Common myeloid progenitor, CD34-positive (primary cell): ENCODE data around the gene CDC42EP1.
A peak's percentile ranks its signal among the peaks of the same experiment; 100 is the strongest.

Source experiments
- CTCF ChIA-PET: fragments of 350-600 bp; sonication (Branson Sonifier 250); formaldehyde crosslinking; loops from one replicate; lab custom pipeline; 2021; ENCODE audit warnings: antibody characterized with exemption; lab: Charles Lee
- POLR2A ChIA-PET: fragments of 350-600 bp; sonication (Branson Sonifier 250); formaldehyde crosslinking; loops from one replicate; lab custom pipeline; 2021; ENCODE audit warnings: antibody characterized with exemption; lab: Charles Lee
- DNase-seq, 3 donors: peaks; one replicate each; pipeline versions ENCODE4 v3.0.0 to v3.0.0-alpha.2; 2013
- H3K27ac ChIP-seq, 2 experiments: 1 replicate in 1 of 2; 2 replicates in 1 of 2; pipeline ENCODE4 v1.7.0; 2013; ENCODE audit warnings: inconsistent platforms in 2 of 2, low read length in 2 of 2, mild to moderate bottlenecking in 2 of 2, low read depth in 1 of 2, moderate library complexity in 1 of 2; ENCODE audit not compliant: severe bottlenecking in 2 of 2, insufficient read depth in 1 of 2, poor library complexity in 1 of 2
- H3K27me3 ChIP-seq, 5 experiments: replicated peaks in 2 of 5; 1 replicate in 3 of 5; 2 replicates in 2 of 5; pipeline versions ENCODE4 v1.6.1 to v1.7.0; 2013; ENCODE audit warnings: low read length in 4 of 5, mild to moderate bottlenecking in 2 of 5, moderate library complexity in 2 of 5, inconsistent platforms in 1 of 5; ENCODE audit not compliant: insufficient read depth in 5 of 5, control insufficient read depth in 4 of 5
- H3K36me3 ChIP-seq, 4 experiments: 1 replicate in 2 of 4; 2 replicates in 2 of 4; pipeline versions ENCODE4 v1.6.1 to v1.7.0; 2013; ENCODE audit warnings: low read length in 3 of 4, control low read depth in 1 of 4, mild to moderate bottlenecking in 1 of 4; ENCODE audit not compliant: control insufficient read depth in 4 of 4, insufficient read depth in 4 of 4
- H3K4me1 ChIP-seq, 4 experiments: 1 replicate in 3 of 4; 2 replicates in 1 of 4; pipeline versions ENCODE4 v1.6.1 to v1.7.1; 2013; ENCODE audit warnings: low read length in 3 of 4, mild to moderate bottlenecking in 3 of 4, control low read depth in 1 of 4, inconsistent platforms in 1 of 4, moderate library complexity in 1 of 4; ENCODE audit not compliant: control insufficient read depth in 4 of 4, insufficient read depth in 4 of 4; ENCODE audit errors: control extremely low read depth in 1 of 4
- H3K4me3 ChIP-seq, 7 experiments: 1 replicate in 4 of 7; 2 replicates in 3 of 7; pipeline versions ENCODE4 v1.5.1 to v1.7.0; 2013; ENCODE audit warnings: mild to moderate bottlenecking in 7 of 7, low read length in 6 of 7, moderate library complexity in 6 of 7, inconsistent platforms in 2 of 7, low read depth in 2 of 7, control low read depth in 1 of 7; ENCODE audit not compliant: insufficient read depth in 4 of 7, control insufficient read depth in 1 of 7; ENCODE audit errors: extremely low read depth in 1 of 7
- H3K9me3 ChIP-seq, 5 experiments: 1 replicate in 4 of 5; 2 replicates in 1 of 5; pipeline versions ENCODE4 v1.6.1 to v1.7.1; 2013; ENCODE audit warnings: low read length in 4 of 5, mild to moderate bottlenecking in 2 of 5, inconsistent platforms in 1 of 5, low read depth in 1 of 5, moderate library complexity in 1 of 5; ENCODE audit not compliant: control insufficient read depth in 4 of 5, insufficient read depth in 2 of 5; ENCODE audit errors: control extremely low read depth in 1 of 5
- WGBS: methylation state at CpG from one replicate; pipeline ENCODE4 v1.1.5; 2013; ENCODE audit not compliant: insufficient coverage; 5-methylcytosine and 5-hydroxymethylcytosine counted together

The CDC42EP1 gene

DNA sequence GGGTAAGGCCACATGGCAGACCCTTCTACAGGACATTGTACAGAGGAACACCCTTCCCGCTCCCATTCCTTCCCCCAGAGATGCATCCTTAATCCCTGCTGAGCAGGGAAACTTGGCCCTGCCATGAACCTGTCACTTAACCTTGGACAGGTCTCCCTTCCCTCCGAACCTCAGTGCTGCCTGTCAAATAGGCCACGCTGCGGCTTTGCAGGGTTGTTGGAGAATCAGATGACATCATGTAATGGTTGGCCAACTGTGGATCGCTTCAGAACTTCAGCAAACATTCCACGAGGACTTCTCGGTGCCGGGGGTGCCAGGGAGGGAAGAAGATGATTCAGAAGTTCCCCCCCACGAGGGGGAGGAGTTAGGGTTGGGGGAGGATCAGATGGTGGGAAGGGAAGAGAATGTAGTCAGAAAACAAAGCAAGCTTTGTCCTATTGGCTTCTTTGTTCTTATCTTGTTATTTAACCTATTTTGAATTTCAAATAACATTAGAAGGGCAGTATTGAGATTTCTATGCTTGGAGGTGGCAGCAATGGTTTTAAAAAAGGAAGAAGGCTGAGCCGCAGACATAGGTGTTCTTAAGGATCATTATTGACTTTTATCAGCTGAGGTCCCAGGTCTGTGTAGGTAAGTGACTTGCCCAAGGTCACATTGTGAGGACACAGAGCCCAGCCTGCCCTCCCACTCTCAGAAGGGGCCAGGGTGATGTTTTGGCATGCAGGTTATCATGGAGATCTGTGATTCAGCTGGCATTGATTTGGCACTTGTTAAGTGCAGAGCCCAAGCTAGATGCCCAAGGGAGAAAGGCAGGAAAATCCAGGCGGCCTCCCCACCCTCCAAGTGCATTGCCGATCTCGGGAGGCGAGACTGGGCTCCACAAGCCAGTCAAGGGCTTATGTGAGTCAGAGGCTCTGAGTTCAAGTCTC, 3.1 kb downstream of the CDC42EP1 start:
- peaks cover 5 to 47% (median 37%) of the 10 kb centered on the region in 4 experiments for H3K4me1 ChIP-seq
- no peak overlapping the region for H3K27ac ChIP-seq
- peaks cover 0 to 55% (median 24%) of the 10 kb centered on the region in 5 experiments for H3K27me3 ChIP-seq
- H3K36me3 ChIP-seq: no peaks in the 10 kb centered on the region
- no peak for DNase-seq
- H3K9me3 ChIP-seq: no peaks in the 10 kb centered on the region
- ChIA-PET POLR2A (no interaction called here), CTCF (interaction anchor here (0.5 to 22.0 kb wide), 12 partner anchors 11 to 991 kb away, joined by 3 to 515 read pairs (median 3); partner anchors contain the start of gene LGALS2)
- no peak overlapping the region for H3K4me3 ChIP-seq
- 97% methylated on average over 11 of the region's 14 CpGs for WGBS

DNA sequence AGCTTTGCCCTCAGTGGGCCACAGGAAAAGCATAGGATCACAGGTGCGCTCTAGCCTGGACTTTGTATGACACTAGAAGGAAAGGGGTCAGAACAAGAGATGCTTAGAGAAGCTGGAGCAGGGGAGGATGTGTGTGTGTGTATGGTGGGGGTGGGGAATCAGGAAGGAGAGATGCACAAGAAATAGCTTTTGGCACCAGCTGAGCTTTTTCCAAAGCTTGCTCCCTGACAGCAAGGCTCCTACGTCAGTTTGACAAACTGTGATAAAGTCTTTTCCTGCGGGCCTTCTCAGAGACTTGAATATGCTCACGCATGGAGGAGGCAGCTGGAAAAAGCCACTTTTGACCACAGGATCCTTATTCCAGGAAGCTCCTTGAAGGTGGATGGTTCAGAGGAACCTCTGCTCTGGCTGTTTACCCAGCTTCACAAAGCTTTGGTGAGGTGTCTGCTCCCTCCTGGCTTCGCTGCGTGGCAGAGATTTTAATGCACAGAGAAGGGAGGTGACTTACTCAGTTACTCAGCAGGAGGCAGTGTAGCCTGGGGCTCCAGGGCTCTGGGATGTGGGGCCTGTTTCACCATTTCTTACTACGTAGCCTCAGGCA, 3.9 kb downstream of the CDC42EP1 start:
- H3K27ac ChIP-seq: no peak overlapping the region
- ChIA-PET POLR2A (no interaction called here), CTCF (interaction anchor here (0.5 to 22.0 kb wide), 9 partner anchors 11 to 990 kb away, joined by 3 to 515 read pairs (median 3); partner anchors contain the start of gene LGALS2)
- H3K4me3 ChIP-seq: no peak overlapping the region
- 83% methylated on average over 6 of the region's 7 CpGs for WGBS
- no peaks in the 10 kb centered on the region for H3K9me3 ChIP-seq
- no peak for DNase-seq
- no peaks in the 10 kb centered on the region for H3K36me3 ChIP-seq
- peaks cover 5 to 48% (median 37%) of the 10 kb centered on the region in 4 experiments for H3K4me1 ChIP-seq
- H3K27me3 ChIP-seq: peaks cover 0 to 53% (median 24%) of the 10 kb centered on the region in 5 experiments

DNA sequence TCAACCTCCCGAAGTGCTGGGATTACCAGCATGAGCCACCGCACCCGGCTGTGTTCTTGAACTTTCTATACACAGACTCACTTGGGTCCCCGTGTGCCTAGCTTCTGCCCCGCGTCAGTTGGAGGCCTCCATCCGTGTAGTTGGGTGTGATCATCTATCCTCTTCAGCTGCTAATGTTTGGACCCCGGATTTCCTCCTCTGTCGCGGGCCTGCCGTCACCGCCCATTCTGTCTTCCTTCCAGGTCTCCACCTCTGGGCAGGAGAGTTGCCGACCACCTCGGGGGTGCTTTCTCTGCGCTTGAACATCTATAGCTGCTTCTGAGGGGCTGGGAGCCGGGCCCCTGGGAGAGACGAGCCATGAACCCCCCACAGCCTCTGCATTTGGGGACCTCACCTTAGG, 5.5 kb downstream of the CDC42EP1 start:
- CTCF ChIA-PET: interaction anchor here (0.9 to 22.0 kb wide), 10 partner anchors 9 to 140 kb away, joined by 4 to 515 read pairs (median 8); partner anchors contain the start of gene GGA1
- Histone ChIP-seq H3K4me1 (peaks cover 5 to 41% (median 31%) of the 10 kb centered on the region in 4 experiments), H3K9me3 (no peaks in the 10 kb centered on the region), H3K27ac (no peak overlapping the region), H3K4me3 (peak overlapping the region in 2 of 7 experiments; percentile 22 to 57), H3K27me3 (peaks cover 0 to 45% (median 19%) of the 10 kb centered on the region in 5 experiments), H3K36me3 (no peaks in the 10 kb centered on the region)
- 32% methylated on average over 16 of the region's 17 CpGs for WGBS
- POLR2A ChIA-PET: interaction anchor here (0.7 kb wide), 1 partner anchor 356 kb away, joined by 3 read pairs; no protein-coding TSS in a partner anchor
- no peak for DNase-seq

DNA sequence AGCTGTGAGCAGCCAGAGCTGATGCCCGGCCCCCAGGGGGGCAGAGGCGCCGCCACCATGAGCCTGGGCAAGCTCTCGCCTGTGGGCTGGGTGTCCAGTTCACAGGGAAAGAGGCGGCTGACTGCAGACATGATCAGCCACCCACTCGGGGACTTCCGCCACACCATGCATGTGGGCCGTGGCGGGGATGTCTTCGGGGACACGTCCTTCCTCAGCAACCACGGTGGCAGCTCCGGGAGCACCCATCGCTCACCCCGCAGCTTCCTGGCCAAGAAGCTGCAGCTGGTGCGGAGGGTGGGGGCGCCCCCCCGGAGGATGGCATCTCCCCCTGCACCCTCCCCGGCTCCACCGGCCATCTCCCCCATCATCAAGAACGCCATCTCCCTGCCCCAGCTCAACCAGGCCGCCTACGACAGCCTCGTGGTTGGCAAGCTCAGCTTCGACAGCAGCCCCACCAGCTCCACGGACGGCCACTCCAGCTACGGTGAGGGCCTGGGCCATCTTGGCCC, 6.1 kb downstream of the CDC42EP1 start:
- DNase-seq: peak; percentile 30 to 80 (median 74)
- H3K27ac ChIP-seq: no peak overlapping the region
- H3K4me1 ChIP-seq: peaks cover 5 to 36% (median 26%) of the 10 kb centered on the region in 4 experiments
- ChIA-PET CTCF (interaction anchor here (0.8 to 22.0 kb wide), 16 partner anchors 10 to 250 kb away, joined by 3 to 515 read pairs (median 6); partner anchors contain the start of genes GGA1 and LGALS2), POLR2A (interaction anchor here (0.7 to 1.8 kb wide), 3 partner anchors 14 to 357 kb away, joined by 3 to 7 read pairs (median 6); partner anchors contain the start of gene LGALS2)
- peaks cover 0 to 40% (median 15%) of the 10 kb centered on the region in 5 experiments for H3K27me3 ChIP-seq
- H3K4me3 ChIP-seq: peak overlapping the region in 3 of 7 experiments; percentile 15 to 57 (median 22)
- no peaks in the 10 kb centered on the region for H3K9me3 ChIP-seq
- 3% methylated on average over 20 of the region's 28 CpGs for WGBS
- no peaks in the 10 kb centered on the region for H3K36me3 ChIP-seq

DNA sequence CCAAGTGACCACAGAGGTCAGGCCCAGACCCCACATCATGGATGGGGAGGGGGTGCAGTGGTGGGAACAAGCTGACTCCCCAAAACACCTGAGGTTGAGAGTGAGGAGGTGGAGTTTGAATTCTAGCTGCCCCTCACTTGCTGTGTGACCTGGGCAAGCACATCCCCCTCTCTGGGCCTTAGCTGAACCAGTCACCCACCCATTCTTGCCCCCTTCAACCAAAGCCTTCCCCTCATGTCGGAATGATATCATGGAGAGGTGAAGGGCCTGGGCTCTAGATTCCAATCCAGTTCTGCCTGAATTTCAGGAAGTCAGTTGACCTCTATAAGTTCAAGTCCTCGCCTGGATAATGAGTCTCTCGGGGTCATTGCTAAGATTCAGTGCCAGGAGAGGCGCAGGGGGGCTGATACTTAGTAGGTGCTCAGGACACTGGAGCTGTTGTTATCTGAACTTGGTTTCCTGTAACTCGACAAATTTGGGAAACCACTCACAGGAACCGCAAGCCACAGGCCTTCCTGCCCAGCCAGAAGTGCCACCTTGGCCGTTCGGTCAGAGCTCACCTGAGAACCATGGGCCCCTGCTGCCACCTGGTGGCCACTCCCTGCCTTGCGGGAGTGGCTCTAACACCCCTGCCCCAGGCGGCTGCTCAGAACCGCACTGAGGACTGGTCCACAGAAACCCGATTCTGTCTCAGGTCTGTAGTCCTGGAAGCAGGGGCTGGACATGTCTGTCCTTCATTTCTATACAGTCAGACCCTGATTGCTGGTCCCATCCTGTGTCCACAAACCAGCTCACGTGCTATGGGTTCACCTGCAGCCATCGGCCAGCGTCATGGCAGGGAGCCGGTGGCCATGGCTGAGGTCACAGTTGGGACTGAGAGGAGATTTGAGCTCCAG, 6.9 kb downstream of the CDC42EP1 start:
- 10% methylated on average over 12 of the region's 16 CpGs for WGBS
- POLR2A ChIA-PET: interaction anchor here (0.6 to 1.8 kb wide), 6 partner anchors 13 to 283 kb away, joined by 3 to 7 read pairs (median 3); partner anchors contain the start of gene LGALS2
- DNase-seq: peak; percentile 90 to 94 (median 93)
- H3K27me3 ChIP-seq: peaks cover 0 to 32% (median 12%) of the 10 kb centered on the region in 5 experiments
- no peaks in the 10 kb centered on the region for H3K9me3 ChIP-seq
- CTCF ChIA-PET: interaction anchor here (0.6 to 22.0 kb wide), 25 partner anchors 9 to 406 kb away, joined by 3 to 515 read pairs (median 5); partner anchors contain the start of genes GGA1 and LGALS2
- H3K27ac ChIP-seq: no peak overlapping the region
- no peaks in the 10 kb centered on the region for H3K36me3 ChIP-seq
- peaks cover 5 to 28% (median 19%) of the 10 kb centered on the region in 4 experiments for H3K4me1 ChIP-seq
- H3K4me3 ChIP-seq: peak overlapping the region in 1 of 7 experiments; percentile 22

DNA sequence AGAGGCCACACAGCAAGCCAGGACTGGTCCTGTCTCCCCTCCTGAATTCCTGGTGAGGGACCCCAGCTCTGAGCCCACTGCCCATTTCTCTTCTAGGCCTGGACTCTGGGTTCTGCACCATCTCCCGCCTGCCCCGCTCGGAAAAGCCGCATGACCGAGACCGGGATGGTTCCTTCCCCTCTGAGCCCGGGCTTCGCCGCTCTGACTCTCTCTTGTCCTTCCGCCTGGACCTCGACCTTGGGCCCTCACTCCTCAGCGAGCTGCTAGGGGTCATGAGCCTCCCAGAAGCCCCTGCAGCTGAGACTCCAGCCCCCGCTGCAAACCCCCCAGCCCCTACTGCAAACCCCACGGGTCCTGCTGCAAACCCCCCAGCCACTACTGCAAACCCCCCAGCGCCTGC, 7.7 kb downstream of the CDC42EP1 start:
- Histone ChIP-seq H3K9me3 (no peaks in the 10 kb centered on the region), H3K4me3 (no peak overlapping the region), H3K36me3 (no peaks in the 10 kb centered on the region), H3K4me1 (peaks cover 5 to 26% (median 19%) of the 10 kb centered on the region in 4 experiments), H3K27ac (no peak overlapping the region), H3K27me3 (peaks cover 0 to 24% (median 12%) of the 10 kb centered on the region in 5 experiments)
- CTCF ChIA-PET: interaction anchor here (0.6 to 22.0 kb wide), 17 partner anchors 11 to 464 kb away, joined by 3 to 515 read pairs (median 5); partner anchors contain the start of genes GGA1 and LGALS2
- WGBS: 92% methylated on average over 12 of the region's 15 CpGs
- POLR2A ChIA-PET: interaction anchor here (0.7 to 1.8 kb wide), 2 partner anchors 24 to 121 kb away, joined by 3 to 7 read pairs; no protein-coding TSS in a partner anchor
- DNase-seq: no peak
